NCI-H1436 treated with DMSO at 0.1 percent for 48 hours (cell line): Measurements from ENCODE around the gene DHODH.
"Not testable (repeated sequence)": the region's sequence is repeated elsewhere in the genome, so short reads cannot be mapped to it uniquely, and the experiment has no call there.

Experiments used
- DNase-seq: peaks from one replicate; lab custom pipeline; 2025; lab: John Stamatoyannopoulos, UW

DHODH gene

GRCh38 chr16:72008424-72009216, at the start of gene DHODH:
DHODH (plus strand) TSS chr16:72008744; CDS start chr16:72008765, 21 bp downstream.
- DNase-seq, result peak; percentile 92

DNA sequence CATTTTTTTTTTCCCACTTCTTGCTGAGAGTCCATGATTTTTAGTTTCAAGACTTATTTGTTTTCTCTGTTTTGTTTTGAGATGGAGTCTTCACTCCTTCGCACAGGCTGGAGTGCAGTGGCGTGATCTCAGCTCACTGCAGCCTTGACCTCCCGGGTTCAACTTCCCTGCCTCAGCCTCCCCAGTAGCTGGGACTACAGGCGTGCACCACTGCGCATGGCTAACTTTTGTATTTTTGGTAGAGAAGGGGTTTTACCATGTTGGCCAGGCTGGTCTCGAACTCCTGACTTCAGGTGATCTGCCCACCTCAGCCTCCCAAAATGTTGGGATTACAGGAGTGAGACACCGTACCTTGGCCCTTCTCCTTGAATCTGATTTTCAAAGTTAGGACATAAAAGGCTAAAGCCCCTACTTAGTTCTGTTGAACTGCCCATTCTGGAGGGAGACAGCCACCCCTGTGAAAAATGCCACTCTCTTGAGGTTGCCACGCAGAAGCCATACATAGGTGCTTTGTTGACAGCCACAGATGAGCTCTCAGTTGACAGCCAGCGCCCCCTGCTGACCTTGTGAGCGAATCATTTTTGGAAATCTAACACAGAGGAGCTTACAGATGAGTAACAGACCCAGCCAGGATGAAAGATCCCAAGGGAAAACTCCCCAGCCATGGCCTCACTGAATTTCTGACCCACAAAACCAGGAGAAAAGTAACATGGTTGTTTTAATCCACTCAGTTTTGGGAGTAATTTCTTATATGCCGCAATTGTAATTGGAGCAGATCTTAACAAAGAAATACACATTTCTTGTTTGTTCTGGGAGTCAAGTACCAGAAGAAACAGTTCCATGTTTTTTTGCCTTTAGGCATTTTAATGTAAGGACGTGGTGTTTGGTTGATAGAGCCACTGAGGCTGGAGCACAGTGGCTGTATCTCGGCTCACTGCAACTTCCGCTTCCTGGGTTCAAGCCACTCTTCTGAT, 47.2 kb upstream of the DHODH start:
- DNase-seq, result peak; percentile 43

DNA sequence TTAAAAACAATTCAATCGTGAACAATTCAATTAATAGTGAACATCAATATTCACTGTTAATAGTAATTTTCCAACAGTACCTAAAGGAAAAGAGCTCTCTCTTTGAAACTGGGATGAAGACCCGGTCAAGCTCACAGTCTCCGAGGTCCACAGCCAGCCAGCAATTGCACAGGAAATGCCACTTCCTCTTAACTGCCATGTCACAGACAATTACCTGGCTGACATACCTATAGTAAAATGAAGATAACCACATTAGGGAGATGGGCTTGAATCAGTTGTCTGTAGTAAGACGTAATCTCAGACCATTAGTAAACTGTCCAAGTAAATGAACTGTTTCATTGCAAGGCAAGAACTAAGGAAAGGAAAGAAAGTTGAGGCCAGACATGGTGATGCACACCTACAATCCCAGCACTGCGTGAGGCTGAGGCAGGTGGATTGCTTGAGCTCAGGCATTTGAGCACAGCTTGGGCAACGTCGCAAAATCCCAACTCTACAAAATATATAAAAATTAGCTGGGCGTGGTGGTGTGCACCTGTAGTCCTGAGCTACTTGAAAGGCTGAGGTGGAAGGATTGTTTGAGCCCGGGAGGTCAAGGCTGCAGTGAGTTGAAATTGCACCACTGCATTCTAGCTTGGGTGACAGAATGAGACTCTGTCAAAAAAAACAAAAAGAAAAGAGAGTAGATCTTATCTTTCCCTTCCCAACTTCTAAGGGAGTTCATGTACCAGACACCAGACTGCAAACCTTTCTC, 45.2 kb upstream of the DHODH start:
- DNase-seq, result no peak

- DNase-seq, result no peak
These were observed 43.3 kb upstream of the DHODH start for GRCh38 chr16:71965223-71965622.

DNA sequence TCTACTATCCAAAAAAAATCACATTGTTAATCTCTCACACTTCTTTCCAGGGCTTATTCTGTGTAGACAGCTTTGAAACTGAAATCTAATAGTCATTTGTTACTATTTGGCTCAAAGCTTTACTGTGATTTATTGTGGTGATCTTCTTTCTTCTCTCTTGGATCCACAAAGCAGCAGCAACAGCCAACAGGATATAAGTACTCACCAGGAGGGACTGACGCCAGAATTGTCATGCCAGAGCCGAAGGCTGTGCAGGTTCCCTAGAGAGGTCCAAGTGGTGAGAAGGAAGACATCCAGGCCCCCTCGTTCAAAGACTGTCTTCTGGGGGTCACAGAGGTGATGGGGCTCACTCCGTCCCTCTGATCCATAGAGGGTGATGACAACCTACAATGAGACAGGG, 41.6 kb upstream of the DHODH start:
- no peak for DNase-seq

DNA sequence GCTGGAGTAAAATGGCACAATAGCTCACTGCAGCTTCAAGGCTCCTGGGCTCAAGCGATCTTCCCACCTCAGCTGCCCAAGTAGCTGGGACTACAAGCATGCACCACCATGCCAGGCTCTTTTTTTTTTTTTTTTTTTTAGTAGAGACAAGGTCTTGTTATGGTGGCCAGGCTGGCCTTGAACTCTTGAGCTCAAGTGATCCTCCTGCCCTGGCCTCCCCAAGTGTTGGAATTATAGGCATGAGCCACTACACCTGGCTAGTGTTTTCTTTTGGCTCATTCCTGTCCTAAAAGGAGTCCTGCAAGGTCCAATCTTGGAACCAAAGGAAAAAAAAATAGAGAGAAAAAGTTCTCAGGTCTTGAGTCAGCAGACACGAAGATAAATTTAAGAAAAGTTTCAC, 39.2 kb upstream of the DHODH start:
- DNase-seq, result no peak

DNA sequence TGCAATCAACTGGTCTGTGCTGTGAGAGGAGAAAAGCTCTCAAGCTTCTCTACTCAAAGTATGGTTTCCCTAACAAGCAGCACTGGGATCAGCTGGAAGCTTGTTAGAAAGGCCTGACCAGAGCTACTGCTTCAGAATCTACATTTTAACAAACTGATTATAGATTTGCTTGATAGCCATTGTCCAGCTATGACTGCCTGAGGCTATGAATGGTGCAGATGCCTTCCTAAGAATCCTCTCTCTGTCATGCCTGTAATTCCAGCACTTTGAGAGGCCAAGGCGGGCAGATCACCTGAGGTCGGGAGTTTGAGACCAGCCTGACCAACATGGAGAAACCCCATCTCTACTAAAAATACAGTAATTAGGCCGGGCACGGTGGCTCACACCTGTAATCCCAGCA, 37.0 kb upstream of the DHODH start:
- DNase-seq, result no peak

DNA sequence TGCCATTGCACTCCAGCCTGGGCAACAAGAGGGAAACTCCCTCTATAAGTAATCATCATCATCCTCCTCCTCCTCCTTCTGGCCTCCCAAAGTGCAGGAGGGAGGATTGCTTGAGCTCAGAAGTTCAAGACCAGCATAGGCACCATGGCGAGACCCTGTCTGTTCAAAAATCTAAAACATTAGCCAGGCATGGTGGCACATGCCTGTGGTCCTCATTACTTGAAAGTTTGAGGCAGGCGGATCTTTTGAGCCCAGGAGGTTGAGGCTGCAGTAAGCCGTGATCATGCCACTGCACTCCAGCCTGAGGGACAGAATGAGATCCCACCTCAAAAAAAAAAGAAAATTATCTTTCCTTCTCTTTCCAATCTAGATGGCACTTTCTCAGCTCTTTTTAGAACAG, 36.2 kb upstream of the DHODH start:
- no peak for DNase-seq

DNA sequence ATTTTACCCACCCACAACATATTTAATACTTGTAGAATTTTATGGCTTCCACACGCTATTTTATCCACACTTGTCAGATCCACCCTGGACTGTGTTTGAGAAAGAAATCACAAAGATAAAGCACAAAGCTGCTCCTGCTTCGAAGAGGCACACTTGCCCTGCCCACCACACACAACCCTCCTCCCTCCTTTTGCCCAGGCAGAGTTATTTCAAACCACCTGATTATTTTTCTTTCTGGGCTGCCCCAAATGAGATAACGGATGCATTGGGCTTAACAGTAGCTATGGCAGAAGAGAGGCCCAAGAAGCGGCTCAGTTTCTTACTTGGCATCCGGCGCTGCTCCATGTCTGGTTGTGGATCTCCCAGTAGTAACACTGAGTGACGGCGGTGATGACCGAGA, 35.5 kb upstream of the DHODH start:
- DNase-seq, result no peak

DNA sequence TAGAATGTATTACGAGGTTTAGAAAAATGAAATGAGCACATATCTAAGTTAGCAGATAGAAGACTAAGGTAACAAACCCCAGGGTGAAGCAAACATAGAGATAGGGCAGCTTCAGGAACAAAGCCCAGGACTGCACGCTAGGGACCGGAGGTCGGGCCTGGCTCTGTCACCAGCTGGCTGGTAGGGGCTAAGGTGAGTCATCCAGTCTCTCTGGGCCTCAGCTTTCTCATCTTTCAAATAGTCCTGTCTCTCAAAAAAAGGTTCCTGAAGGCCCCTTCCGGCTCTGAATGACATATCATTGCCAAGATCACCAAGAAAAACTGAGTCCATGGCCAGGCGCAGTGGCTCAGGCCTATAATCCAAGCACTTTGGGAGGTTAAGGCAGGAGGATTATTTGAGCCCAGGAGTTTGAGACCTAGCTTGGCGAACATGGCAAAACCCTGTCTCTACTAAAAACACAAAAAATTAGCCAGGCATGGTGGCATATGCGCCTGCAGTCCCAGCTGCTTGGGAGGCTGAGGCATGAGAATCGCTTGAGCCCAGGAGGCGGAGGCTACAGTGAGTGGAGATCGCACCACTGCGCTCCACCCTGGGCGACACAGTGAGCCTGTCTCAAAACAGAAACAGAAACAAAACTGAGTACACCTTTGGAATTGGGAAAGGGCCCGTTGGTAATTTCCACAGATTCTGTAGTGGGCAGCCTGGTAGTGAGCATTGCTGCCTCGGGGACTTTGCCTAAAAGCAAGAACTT, 34.3 kb upstream of the DHODH start:
- no peak for DNase-seq

DNA sequence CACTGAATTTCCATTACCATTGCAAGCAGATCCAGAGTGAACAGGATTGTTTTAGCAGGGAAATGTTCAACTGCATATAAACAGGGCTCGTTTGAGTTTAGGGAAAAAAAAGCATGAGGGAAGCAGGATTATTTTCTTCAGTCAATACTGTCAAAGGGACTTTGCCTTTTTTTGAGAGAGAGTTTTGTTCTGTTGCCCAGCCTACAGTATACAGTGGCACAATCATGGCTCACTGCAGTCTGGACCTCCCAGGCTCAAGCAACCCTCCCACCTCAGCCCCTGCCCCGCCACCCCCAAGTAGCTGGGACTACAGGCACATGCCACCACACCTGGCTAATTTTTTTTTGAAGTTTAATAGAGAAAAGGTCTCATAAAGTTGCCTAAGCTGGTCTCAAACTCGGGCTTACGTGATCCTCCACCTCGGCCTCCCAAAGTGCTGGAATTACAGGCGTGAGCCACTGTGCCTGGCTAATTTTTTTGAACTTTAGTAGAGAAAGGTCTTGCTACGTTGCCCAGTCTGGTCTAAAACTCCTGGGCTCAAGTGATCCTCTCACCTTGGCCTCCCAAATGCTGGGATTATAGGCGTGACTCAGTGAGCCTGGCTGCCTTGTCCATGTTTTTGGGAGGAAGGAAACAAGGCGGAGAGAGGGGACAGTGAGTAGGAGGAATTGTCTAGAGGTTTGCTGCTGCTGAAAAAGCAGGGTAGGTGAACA, 23.1 kb upstream of the DHODH start:
- no peak for DNase-seq

- no peak for DNase-seq
These were observed 22.4 kb upstream of the DHODH start for GRCh38 chr16:71986131-71986530.

GRCh38 chr16:71995038-71995437, 13.5 kb upstream of the DHODH start:
- no peak for DNase-seq

DNA sequence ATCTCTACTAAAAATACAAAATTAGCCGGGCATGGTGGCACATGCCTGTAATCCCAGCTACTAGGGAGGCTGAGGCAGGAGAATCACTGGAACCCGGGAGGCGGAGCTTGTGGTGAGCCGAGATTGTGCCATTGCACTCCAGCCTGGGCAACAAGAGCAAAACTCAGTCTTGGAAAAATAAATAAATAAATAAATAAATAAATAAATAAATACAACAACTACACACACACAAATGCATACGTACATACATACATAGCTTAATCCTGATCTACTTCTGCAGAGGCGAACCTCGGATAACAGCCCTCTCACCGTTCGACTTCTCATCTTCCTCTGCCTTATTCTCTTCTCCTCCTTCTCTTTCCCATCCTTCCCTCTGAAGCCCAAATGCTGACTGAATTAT, 11.0 kb upstream of the DHODH start:
- DNase-seq, result not testable (repeated sequence)

- no peak for DNase-seq
These were observed 7.2 kb upstream of the DHODH start for GRCh38 chr16:72001180-72001874.

DNA sequence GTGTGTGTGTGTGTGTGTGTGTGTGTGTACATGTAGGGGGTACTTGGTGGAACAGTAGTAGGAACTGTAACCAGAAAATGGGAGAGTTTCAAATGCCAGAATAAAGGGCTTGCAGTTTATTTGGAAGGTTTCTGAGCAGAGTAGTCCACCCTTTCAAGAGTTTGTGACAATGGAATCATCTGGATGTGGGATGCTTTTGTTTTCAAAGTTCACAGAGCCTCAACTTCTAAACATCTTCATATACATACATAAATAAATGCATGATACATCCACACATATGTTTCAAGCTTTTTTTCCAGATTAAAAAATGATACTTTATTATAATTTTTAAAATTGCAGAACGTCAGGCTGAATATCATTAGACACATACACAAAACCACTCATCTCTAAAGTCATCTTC, 5.9 kb upstream of the DHODH start:
- no peak for DNase-seq

DNA sequence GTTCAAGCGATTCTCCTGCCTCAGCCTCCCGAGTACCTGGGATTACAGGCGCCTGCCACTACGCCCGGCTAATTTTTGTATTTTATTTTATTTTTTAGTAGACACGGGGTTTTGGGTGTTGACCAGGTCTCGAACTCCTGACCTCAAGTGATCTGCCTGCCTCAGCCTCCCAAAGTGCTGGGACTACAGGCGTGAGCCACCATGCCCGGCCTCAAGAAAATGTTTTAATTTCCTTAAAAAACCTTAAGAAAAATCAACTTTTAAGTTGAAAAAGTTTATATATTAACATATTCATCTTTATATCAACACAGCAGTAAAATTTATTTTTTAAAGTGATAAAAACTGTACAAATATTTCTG, 500 bp upstream of the DHODH start:
- not testable (repeated sequence) for DNase-seq

DNA sequence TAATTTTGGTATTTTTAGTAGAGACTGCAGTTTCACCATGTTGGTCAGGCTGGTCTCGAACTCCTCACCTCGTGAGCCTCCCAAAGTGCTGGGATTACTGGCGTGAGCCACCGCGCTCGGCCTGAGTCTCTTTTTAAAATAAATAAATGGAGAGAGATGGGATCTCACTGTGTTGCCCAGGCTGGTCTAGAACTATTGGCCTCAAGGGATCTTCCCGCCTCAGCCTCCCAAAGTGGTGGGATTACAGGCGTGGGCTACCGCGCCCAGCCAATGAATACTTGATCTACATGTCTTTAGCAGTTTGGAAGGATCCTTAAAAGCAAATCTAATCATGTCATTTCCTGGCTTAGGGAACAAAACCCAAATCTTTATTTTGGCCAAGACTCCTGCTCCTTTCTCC, 1.2 kb downstream of the DHODH start:
- no peak for DNase-seq

DNA sequence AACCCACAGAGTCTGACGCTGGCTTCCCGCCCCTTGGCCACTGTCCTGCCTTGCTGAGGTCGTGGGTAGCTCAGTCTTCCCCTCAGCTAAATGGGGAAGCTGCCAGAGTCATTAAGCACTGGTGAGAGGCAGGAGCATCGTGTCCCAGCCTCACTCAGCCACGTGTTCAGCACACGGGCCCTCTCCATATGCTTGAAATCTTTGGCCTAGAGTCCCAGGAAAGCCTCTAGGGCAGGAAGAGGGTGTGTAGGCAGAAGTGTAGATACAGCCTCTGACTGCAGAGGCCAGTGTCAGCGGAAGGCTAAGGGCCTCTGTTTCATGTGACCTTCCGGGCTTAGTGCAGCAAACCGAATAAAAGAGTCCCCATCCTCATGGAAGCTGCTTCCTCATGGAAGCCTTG, 4.1 kb downstream of the DHODH start:
- DNase-seq, result no peak

DNA sequence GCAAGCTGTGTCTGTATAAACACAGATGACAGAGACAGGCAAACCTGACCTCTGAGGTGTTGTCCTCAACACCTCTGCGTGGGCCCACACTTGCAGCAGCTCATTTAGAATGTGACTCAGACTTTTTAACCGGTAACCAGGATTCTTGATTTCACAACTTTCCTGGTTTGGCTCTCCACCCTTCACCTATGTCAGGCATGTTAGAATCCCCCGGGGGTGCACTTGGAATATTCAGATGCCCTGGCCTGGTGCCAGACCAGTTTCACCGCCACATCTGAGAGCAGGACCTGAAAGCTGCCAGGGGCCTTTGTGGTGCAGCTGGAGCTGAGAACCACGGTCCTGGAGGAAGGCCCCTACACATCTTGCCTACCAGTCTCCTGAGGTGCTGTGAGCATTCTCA, 4.8 kb downstream of the DHODH start:
- DNase-seq, result no peak
